Upper lobe of left lung (tissue), 4 donors: ENCODE results near the gene DIAPH2.

ENCODE experiments used
- CTCF ChIP-seq, 6 experiments: fragments of 450-650 bp in 4 of 6; fragments of 200-600 bp in 2 of 6; sonication (generic) in 2 of 6; IDR thresholded peaks; one replicate each; pipeline ENCODE4 v1.5.1; 2016 to 2019; ENCODE audit warnings: antibody characterized with exemption in 6 of 6
- EP300 ChIP-seq, 4 donors: sonication (generic); formaldehyde crosslinking; IDR thresholded peaks; one replicate each; pipeline ENCODE4 v1.5.1; 2017; ENCODE audit warnings: antibody characterized with exemption in 4 of 4, control low read depth in 2 of 4
- POLR2A ChIP-seq, 4 donors: fragments of 450-650 bp; IDR thresholded peaks; one replicate each; pipeline ENCODE4 v1.5.1; 2016 to 2017; ENCODE audit warnings: antibody characterized with exemption in 4 of 4, mild to moderate bottlenecking in 2 of 4

DNA sequence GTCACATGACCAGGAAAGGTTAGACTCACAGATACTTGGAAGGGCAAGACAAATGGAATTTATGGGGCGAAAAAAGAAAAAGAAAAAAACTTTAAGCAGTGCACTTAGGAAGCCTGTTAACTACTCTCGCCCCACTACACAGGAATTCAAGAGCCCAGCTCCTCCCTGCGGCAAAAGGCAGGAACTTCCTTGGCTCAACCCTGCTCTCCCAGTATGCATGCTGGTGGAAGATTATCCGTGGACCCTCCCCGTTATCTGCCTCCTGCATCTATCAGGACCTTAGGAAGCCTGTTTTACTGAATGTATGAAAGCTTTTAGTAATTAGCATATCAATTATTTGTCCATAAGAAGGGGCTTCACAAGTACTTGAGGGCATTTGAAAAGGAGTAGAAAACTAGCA lies 158.9 kb downstream of the DIAPH2 start:
- TF ChIP-seq CTCF (IDR thresholded peaks at IDR 0.05) (no peak), POLR2A (IDR thresholded peaks at IDR 0.05) (no peak), EP300 (IDR thresholded peaks at IDR 0.05) (no peak)
